HCT116 (cell line): ENCODE measurements around the gene CDH13.

ENCODE experiments used
- EZH2 ChIP-seq: fragments of 200-600 bp; sonication (generic); IDR thresholded peaks from 2 replicates; pipeline ENCODE4 v1.6.1; 2017; ENCODE audit warnings: antibody characterized with exemption, mixed run types
- FOSL1 ChIP-seq: IDR thresholded peaks from 2 replicates; pipeline ENCODE4 v1.6.1; 2012; ENCODE audit warnings: low read depth
- TF ChIP-seq, protein P1 (sequence below), 3 experiments: fragments of 200-600 bp in 1 of 3; sonication (generic) in 1 of 3; IDR thresholded peaks in 2 of 3; conservative IDR thresholded peaks in 1 of 3; 2 replicates each; pipeline ENCODE4 v1.5.1; 2012 to 2017; ENCODE audit warnings: low read depth in 2 of 3, low read length in 2 of 3, antibody characterized with exemption in 1 of 3, borderline replicate concordance in 1 of 3, control low read depth in 1 of 3, mild to moderate bottlenecking in 1 of 3, mixed read lengths in 1 of 3, mixed run types in 1 of 3, moderate library complexity in 1 of 3; ENCODE audit not compliant: insufficient read depth in 1 of 3
- TF ChIP-seq, protein P2 (sequence below): IDR thresholded peaks from 2 replicates; pipeline ENCODE4 v1.6.1; 2012

DNA sequence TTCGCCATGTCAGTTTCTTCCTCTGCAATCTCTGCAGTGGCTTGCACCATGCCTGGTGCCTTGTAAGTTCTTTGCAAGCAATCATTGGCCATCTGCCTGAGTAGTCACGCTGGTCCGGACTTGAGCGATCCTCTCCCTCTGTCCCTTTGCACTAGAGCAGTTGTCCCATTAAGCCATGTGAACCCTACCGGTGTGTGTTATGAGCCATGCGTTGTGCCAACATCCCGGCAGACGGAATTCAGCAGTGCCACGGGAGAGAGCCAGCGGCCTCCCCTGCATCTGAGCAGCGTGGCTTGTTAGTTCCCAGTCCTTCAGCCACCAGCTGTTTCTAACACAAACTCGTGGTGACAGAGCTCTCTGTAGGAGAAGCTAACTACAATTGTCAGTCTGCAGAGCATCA, 905.9 kb downstream of the CDH13 start:
- TF ChIP-seq, protein P1, sequence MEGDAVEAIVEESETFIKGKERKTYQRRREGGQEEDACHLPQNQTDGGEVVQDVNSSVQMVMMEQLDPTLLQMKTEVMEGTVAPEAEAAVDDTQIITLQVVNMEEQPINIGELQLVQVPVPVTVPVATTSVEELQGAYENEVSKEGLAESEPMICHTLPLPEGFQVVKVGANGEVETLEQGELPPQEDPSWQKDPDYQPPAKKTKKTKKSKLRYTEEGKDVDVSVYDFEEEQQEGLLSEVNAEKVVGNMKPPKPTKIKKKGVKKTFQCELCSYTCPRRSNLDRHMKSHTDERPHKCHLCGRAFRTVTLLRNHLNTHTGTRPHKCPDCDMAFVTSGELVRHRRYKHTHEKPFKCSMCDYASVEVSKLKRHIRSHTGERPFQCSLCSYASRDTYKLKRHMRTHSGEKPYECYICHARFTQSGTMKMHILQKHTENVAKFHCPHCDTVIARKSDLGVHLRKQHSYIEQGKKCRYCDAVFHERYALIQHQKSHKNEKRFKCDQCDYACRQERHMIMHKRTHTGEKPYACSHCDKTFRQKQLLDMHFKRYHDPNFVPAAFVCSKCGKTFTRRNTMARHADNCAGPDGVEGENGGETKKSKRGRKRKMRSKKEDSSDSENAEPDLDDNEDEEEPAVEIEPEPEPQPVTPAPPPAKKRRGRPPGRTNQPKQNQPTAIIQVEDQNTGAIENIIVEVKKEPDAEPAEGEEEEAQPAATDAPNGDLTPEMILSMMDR (IDR thresholded peaks at IDR 0.05 in 2 of 3, conservative IDR thresholded peaks at IDR 0.05 in 1 of 3; ENCODE audit: borderline replicate concordance in 1 of 3, insufficient read depth in 1 of 3, low read depth in 2 of 3, low read length in 2 of 3): no peak
- TF ChIP-seq, protein P2, sequence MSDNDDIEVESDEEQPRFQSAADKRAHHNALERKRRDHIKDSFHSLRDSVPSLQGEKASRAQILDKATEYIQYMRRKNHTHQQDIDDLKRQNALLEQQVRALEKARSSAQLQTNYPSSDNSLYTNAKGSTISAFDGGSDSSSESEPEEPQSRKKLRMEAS: no peak
- TF ChIP-seq EZH2 (no peak), FOSL1 (no peak)
